HG03280 (cell line): ENCODE results near the gene CDH4.

Experiments
- ATAC-seq: cut with Tn5 transposase; IDR thresholded peaks from one replicate; pipeline ENCODE4 v1.9.1; 2021; ENCODE audit warnings: mild to moderate bottlenecking, moderate library complexity; ENCODE audit not compliant: unreplicated experiment

Gene CDH4

DNA sequence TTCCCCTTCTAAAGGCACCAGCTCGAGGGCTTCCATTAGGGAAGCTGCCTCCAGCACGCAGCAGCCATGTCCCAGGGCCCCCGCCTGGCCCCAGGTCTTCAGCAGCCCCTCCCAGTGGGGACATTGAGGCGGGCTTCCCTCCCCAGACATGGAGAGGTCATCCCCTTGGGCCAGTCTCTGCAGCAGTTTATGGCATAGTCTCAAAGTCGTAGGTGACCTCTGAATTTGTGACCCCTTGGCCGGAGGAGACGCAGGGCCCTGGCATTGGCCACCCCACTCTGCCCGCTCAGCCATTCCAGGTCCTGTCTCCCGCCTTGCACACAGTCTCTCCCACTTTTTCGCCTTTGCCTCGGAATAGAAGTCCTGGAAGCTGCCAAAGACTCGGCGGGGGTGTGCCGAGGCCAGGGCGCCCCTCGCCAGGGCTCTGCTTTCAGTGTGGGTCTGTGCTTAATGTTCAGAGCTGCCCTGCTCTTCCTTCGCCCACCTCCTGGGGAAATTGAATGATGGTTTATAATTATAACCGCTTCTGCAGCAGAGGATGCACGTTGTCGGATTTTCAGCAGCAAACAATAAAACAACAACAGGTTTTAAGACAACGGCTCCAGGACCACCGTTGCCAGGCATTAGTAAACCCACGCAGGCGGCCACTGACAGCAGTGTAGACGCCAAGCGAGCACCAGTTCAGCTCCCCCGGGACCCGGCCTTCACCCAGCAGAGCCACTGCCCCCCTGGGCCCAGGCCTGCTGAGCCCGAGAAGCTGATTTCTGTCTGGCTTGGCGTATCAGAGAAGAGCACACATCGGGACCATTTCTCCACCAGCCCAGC, 626.6 kb downstream of the CDH4 start:
- no peak for ATAC-seq

DNA sequence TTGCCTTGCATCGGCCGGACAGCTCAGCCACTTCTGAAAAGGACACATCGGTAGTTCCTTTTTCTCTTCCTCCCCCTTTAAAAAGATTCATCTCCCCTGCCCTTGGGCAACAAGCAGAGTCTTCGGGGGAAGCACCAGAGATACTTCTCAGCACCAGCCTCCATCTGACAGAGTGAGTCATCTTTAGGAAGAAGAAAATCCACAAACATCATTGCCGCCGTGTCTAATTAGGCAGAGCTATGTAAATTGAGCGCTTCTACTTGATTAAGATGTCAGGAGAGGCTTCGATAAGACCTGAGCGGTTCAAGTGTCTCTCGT, 627.2 kb downstream of the CDH4 start:
- ATAC-seq: no peak

DNA sequence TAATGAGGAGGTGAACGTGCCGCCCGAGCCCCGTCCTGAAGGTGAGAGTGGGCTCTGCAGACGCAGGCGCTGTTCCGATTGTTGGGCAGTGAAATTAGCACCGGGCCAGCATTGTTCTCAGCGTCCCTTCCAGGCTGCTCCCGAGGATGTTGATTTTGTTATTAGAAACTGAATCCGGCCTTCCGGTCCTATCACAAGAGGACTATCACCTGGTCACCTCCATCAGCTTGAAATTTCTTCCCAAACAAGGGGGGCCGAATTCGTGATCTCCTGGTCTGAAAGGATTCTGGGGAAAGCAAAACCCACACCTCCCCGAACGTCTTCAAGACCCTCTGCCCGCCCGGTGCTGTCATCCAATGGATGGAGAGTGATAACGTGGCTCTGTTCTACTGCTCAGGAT, 627.6 kb downstream of the CDH4 start:
- ATAC-seq: no peak

DNA sequence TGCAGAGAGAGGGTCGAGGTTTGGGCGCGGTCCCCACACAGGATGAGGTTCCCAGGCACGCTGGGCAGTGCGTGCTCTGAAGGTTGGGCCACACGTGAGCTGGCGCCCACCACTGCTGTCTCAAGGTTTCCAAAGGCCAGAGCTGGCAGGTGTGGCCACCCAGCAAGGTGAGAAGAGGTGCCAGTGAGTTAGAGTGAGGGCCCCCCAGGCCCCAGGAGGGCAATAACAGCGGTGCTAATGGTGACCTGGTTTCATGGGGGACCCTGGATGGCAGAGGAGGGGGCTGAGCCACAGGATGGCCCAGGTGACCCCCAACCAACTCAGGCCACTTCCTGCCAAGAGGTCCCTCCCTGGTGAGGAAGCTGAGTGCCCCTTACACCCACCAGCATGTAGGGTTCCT, 628.6 kb downstream of the CDH4 start:
- ATAC-seq: no peak

DNA sequence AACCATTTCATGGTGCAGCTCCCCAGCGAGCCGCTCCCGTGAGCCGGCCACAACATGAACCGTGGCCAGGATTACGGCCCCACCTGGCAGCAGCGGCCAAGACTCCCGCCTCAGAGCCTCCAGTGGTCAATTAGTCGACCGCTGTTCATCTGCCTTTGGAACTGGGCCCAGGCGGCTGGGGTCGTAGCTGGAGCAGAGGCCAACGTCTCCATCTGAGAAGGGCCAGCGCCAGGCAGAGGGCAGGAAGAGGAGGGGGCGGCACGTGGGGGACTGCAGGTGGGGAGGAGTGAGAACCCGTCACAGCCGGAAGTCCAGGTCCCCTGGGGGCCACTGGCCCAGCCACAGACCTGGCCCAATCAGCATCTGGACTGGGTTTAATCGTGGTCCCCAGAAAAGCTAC, 629.4 kb downstream of the CDH4 start:
- no peak for ATAC-seq

DNA sequence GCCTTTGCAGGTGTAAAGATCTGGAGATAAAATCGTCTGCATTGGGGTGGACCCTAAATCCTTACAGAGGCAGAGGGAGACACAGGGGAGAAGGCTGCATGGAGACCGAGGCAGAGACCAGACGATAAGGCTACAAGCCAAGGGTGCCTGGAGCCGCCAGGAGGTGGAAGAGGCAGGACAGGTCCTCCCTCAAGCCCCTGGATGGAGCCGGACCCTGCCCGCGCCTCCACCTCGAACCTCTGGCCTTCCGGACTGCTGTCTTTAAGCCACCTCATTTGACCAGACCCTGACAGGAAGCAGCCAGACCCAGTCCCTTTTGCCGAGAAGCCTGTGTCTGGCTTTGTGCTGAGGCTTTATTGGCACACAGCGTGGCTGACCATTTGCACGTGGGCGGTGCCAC, 629.8 kb downstream of the CDH4 start:
- no peak for ATAC-seq

DNA sequence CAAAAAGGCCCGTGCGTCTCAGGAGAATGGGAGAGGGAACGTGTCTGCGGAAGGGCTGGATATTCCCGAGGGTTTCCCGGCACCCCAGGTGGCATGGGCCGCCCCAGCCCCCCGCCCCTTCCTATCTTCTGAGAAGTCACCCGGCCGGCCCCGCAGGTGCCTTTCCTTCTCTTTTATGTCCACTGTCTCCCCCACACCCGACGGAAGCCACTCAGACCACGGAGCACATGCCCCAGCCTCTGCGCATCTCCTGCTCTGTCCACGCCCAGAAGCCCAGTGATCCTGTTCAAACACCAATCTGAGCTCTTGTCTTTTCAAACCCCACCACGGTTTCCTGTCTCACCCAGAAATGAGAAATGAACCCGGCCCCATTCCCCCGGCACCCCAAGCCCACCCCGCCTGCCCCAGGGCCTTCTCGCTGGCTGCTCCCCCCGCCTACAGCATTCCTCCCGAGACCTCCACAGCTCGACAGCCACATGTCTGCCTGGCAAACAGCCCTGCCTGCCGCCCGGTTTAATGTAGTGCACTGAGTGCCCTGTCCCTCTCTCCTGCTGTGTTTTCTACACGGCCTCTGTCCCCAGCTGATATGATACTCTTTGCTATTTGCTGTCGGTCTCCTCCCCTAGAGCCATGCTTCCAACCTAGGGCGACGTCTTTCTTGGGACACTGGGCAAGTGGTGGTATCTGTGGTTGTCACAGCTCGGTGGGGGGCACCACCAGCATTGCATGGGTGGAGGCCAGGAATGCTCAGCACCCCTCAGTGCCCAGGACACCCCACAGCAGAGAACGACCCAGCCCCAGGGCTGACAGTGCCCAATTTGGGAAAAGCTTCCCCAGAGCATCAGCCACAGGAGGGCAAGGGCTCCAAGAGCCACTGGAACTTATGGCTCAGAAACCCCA, 630.9 kb downstream of the CDH4 start:
- ATAC-seq: no peak

DNA sequence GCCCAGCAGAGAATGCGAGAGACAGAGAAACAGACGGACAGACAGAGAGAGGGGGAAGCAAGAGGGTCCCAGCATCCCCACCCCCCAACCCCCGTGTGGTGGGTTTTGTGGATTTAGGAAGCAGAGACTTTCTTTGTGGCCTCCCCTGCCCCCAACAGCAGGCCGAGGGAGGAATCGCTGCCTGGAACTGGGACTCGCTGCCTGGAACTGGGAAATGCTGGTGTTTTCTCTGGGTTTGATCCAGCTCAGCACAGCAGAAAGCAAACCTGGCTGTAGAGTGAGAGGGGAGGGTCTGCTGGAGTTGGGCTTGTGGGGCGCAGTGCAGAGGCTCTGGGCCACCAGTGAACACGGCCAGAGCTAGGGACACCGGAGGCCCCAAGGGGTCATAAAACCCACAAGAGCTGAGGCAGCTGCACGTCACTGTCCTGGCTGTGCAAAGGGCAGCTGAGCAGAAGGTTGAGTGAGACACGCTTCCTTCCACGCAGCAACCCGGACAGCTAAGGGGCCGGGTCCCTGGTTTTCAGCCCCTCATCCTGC, 631.9 kb downstream of the CDH4 start:
- no peak for ATAC-seq

DNA sequence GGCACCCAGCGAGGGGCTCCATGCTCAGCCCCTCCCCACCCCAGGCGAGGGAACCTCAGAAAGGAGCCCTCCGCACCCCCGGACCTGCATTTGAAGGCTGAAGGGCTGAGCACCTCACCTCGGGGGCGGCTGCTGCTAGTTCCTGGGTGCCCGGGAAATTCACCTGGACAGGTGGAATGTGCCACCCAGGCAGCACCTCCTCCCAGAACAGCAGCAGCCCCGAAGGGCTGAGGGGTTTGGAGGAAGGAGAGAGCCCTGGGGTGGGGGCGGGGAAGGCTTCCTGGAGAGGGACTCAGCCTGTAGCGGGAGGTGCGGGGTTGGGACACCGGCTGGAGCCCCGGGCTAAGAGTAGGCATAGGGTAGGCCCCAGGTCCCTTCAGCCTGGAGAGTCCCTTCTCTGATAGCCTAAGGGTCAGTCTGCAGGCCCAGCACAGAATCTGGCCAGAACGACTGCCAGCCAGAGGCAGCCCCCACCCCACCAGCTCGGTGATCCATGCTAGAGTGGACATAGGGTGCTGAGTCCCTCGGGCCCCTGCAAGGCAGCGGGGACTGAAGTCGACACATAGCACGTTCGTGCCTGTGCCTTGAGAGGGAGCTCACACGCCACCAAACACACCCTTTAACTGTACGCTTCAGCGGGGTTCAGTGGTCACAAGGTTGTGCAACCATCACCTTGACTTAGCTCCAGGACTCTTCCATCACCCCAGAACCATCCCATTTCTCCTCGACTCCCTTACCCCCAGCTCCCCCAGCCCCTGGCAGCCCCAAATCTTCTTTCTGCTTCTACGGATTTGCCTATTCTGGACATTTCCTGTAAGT, 632.7 kb downstream of the CDH4 start:
- no peak for ATAC-seq

DNA sequence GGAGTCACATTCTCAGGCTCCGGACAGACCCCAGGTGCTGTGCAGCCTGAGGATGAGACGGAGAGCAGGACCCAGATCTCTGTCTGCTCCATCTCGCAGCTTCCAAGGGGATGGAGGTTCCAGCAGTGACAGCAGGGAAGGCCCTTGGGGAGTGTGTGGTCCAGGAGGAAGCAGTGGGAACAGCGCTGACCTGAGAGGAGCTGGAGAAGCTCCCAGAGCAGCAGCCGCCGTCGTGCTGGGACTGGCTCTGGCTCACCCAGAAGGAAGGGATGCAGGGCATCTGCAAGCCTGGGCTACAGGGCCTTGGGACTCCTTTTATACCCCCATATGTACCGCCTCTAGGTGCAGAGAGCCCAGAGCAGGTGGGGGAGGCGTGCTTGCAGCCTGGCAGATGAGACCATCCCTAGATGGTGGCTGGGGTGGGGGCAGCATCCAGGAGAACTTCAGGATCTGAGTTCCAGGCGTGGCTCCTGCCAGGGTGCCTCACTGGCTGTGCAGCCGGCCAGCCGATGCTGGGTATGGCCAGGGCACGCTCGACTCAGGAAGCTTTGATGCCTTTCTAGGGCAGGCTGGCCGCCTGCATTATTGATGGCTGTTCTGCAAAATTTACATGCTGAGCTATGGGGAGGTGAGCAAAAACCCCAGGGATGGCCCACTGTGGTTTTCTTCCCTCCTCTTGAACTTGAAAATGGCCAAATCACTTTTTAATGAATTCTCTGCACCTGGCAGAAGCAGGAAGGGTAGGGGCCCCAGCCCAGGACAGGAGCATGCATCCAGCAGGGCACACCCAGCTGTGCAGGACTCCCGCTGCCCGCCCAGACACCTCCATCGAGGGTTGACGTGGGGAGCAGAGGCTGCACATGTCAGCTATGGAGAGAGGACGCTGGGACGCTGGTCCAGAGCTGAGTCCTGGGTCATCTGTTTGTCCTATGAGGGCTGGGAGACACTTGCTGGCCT, 634.0 kb downstream of the CDH4 start:
- no peak for ATAC-seq

DNA sequence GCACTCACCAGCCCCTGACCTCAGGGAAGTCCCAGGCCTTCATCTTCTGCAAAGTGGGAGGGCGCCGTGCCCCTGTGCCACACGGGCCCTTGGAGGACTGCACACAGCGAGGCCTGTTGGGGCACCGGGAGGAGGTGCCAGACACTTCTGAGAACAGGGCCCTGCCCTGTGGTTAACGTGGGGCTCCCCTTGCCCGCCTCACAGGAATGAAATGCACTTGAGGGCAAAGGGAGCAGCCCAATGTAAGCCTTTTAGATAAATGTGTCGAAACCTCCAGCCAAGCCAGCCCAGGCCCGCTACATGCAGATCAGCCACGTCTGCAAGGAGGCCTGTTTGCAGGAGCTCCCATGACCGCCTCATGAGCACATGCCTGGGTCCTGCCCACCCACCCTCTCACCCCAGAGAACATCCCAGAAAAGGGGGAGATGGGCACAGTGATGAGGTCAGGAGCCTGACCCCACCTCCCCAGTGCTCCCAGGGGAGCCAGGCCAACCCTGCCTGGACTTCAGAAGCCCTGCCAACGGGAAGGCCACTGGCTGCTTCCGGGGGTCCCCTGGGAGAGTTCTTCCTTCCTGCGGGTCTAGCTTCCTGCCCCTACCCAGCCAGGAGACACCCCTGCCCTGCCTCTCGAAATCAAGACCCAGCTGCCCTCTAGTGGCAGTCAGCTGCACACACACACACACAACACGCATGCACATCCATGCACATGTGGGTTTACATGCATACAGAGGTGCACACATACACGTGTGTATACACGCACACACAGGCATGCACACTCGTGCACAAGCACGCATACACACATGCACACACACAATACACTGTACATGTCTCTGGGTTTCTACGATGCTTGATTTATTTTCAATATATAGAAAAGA, 634.9 kb downstream of the CDH4 start:
- no peak for ATAC-seq

DNA sequence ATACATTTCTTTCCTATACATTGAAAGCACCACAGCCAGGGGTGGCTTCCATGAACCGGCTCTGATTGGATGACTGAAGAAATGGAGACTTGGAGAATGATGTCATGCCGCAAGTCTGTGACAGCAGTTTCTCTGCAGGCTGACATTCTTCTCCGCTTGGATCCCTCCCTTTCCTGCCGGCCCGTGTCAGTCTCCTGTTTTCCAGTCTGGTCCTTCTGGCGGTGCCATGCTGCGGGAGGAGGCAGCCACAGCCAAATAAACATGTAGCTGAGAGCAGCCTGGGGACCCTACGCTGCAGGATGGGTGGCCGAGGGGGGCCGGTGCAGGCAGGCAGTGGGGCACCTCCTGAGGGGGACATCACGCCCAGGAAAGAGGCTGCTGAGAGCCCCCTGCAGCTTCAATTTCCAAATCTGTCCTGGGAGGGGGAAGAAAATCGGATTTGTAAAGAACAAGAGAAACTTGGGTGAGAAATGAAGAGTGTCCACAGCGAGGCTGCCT, 635.6 kb downstream of the CDH4 start:
- no peak for ATAC-seq

DNA sequence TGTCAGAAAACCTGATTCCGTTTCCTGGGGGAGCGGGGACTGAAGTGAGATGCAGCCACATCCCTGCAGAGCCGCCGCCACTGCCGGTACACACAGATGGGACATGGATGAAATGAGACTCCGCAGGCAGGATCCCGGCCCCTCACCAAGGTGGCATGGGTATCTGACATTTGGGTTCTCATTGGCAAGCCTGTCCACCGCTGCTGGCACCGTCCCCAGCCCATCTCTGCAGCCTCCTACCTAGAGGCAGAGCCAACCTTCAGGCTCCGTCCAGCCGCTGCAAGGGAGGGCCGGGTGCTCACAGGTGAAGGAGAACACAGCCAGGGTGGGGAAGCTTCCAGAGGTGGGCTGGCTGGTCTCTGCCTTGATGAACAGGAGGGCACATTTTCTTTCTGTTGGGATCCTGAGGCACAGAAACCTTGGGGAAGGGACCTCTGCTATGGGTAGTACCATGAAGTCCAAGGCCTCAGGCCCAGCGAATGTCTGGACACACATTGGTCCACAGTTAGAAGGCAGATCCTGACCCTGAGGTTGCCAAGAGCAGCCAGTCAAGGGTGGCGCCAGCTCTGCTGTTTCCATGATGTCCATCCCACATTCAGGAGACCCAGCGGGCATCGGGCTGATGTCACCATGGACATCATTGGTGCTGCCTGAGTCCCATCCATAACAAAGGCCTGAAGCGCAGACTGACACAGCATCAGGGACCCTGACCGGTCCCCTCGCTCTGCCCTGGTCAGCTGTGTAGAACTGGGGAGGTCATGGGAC, 636.2 kb downstream of the CDH4 start:
- ATAC-seq: no peak

DNA sequence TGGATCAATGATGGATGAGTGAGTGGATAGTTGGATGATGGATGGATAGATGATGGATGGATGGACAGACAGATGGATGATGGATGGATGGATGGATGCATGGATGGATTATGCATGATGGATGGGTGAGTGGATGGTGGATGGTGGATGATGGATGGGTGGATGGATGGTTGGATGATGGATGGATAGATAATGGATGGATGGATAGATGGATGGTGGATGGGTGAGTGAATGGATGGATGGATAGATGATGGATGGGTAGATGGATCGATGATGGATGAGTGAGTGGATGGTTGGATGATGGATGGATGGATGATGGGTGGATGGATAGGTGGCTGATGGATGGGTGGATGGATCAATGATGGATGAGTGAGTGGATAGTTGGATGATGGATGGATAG, 637.6 kb downstream of the CDH4 start:
- ATAC-seq: no peak

DNA sequence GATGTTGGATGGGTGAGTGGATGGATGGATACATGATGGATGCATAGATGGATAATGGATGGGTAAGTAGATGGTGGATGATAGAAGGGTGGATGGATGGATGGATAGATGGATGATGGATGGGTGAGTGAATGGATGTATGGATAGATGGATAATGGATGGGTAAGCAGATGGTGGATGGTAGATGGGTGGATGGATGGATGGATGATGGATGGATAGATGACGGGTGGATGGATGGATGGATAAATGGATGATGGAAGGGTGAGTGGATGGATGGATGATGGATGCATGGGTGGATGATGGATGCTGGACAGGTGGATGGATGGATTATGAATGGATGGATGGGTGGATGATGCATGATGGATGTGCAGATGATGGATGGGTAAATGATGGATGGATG, 638.1 kb downstream of the CDH4 start:
- no peak for ATAC-seq

DNA sequence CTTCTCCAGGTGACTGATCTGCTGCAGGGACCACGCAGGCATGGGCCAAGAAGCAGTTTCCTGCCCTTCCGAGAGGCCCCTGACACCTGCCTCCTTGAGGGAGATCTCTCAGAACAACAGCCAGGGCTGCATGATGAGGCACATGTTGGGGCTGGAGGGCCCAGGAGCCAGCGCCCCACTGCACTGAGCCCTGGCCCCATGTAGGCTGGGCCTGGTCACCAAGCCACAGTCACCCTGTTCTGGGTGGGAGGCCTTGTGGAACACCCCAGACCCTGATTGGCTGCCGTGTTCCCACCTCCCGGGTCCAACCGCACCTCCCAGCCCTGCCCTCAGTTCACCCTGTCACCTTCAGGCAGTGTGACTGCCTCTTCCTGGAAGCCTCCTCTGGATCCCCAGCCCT, 639.4 kb downstream of the CDH4 start:
- no peak for ATAC-seq

DNA sequence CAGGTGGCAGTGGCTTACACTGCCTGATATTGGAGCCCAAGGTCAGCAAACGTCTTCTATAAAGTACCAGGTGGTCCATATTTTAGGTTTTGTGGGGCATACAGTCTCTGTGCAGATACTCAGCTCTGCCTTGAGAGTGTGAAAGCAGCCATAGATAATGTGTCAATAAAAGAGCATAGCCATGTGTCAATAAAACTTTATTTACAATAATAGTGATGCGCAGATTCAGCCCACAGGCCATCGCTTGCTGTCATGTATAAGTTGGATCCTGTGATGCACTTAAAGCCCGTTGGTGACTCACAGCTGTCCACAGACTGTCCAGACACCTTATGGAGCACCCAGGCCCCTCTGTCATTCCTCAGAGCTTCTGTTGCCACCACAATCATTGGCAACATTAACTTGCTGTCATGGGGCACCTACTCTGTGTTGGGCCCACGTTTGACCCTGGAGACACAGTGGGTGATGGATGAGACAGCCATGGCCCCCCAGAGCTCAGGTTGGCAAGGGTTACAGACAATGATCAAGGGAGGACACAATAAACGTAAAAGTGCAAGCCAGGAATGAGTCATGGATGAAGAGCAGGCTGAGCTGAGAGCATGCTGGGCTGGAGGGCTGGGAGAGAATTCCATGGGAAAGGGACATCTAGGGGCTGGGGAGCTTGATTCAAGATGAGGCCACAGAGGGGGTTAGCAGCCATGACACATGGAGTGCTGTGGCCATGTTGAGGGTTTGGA, 640.0 kb downstream of the CDH4 start:
- no peak for ATAC-seq

DNA sequence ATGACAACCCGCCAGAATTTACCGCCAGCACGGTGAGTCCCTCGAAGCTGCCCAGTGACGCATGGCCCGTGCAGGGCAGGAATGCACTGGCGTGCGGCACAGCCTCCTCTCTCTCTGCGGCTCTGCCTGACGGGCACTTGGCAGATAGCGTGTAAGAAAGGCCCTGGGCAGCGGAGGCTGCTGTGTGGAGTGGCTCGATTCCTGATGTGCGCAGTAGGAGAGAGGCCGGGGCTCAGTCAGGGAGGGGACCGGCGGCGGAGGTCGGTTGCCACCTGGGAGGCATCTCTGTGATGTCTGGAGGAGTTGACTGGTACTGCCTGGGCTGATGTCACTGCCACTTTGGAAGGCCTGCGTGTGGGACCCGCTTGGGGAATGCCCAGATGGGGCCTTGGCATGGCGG, 643.0 kb downstream of the CDH4 start:
- ATAC-seq: no peak
